K562 (cell line): ENCODE measurements around the gene WEE1. TPM values are rescaled to one million over a fixed set of nuclear protein-coding genes. Genes with fewer than 3 reads are reported as not detected.

Source experiments
- ATAC-seq: fragments of 200-7000 bp; cut with Tn5 transposase; 3 replicates; pipeline ENCODE4 v1.9.1; 2020; ENCODE audit warnings: moderate library complexity
- BruUV-seq: library from RNA; stranded (reverse); fragments of 400-500 nt; replicated peaks from 2 replicates; lab custom pipeline; 2021; lab: Mats Ljungman, UMichigan
- CTCF ChIA-PET: fragments of 300-600 bp; formaldehyde crosslinking; extraction: SDS; loops from one replicate; lab custom pipeline; 2021; ENCODE audit warnings: low intra/inter-chr PET ratio; lab: Yijun Ruan, JAX
- POLR2A ChIA-PET: fragments of 300-600, 350-650 bp; sonication (Branson Sonifier 250); formaldehyde crosslinking; extraction: SDS; loops from one replicate; lab custom pipeline; 2021; ENCODE audit warnings: antibody characterized with exemption, inconsistent platforms; lab: Yijun Ruan, JAX
- DNase-seq, 4 experiments: peaks; one replicate each; pipeline versions ENCODE4 v3.0.0 to v3.0.0-alpha.2; 2011 to 2018; ENCODE audit warnings: low spot score in 3 of 4, mixed read lengths in 3 of 4; ENCODE audit errors: extremely low read depth in 1 of 4
- FAIRE-seq: peaks from 2 replicates; lab custom pipeline; 2011; peaks lifted over from hg19 to GRCh38; lab: Jason Lieb, UNC
- H2AFZ ChIP-seq: 2 replicates; pipeline ENCODE4 v1.6.0; 2011; ENCODE audit warnings: low read depth, low read length, control low read depth, inconsistent platforms
- H3K27ac ChIP-seq: fragments of 200-600 bp; 3 replicates; pipeline ENCODE4 v1.8.0; 2011; ENCODE audit warnings: low read depth, mild to moderate bottlenecking, control low read depth, inconsistent platforms, low read length, moderate library complexity, mixed read lengths; ENCODE audit errors: extremely low read depth
- H3K27me3 ChIP-seq, 2 experiments: fragments of 300-600 bp in 1 of 2; 2 replicates in 1 of 2; 3 replicates in 1 of 2; pipeline versions ENCODE4 v1.6.0 to v1.8.0; 2011; ENCODE audit warnings: inconsistent platforms in 2 of 2, low read length in 2 of 2, mild to moderate bottlenecking in 1 of 2, mixed read lengths in 1 of 2, moderate library complexity in 1 of 2; ENCODE audit not compliant: control insufficient read depth in 2 of 2, insufficient read depth in 2 of 2
- H3K36me3 ChIP-seq: fragments of 300-600 bp; 3 replicates; pipeline ENCODE4 v1.8.0; 2011; ENCODE audit warnings: mild to moderate bottlenecking, low read length, inconsistent platforms; ENCODE audit not compliant: control insufficient read depth, insufficient read depth
- H3K4me1 ChIP-seq, 2 experiments: fragments of 200-600 bp in 1 of 2; replicated peaks in 1 of 2; 2 replicates in 1 of 2; 3 replicates in 1 of 2; pipeline versions ENCODE4 v1.5.1 to v1.8.0; 2011; ENCODE audit warnings: inconsistent platforms in 2 of 2, low read length in 2 of 2, mild to moderate bottlenecking in 1 of 2, mixed read lengths in 1 of 2, moderate library complexity in 1 of 2; ENCODE audit not compliant: control insufficient read depth in 2 of 2, insufficient read depth in 2 of 2
- H3K4me2 ChIP-seq: 2 replicates; pipeline ENCODE4 v1.6.1; 2011; ENCODE audit warnings: low read length, control low read depth, inconsistent platforms, mixed read lengths; ENCODE audit not compliant: insufficient read depth
- H3K4me3 ChIP-seq: fragments of 200-600 bp; sonication (generic), shearing (Covaris generic); 2 replicates; pipeline ENCODE4 v1.5.1; 2016; ENCODE audit warnings: control low read depth, inconsistent platforms
- H3K79me2 ChIP-seq: fragments of 200-600 bp; 3 replicates; pipeline ENCODE4 v1.8.0; 2011; ENCODE audit warnings: low read length, inconsistent platforms; ENCODE audit not compliant: control insufficient read depth, insufficient read depth
- H3K9ac ChIP-seq, 2 experiments: 2 replicates each; pipeline versions ENCODE4 v1.6.0 to v1.6.1; 2011; ENCODE audit warnings: low read depth in 2 of 2, low read length in 2 of 2, control low read depth in 1 of 2, inconsistent platforms in 1 of 2, mild to moderate bottlenecking in 1 of 2, mixed read lengths in 1 of 2; ENCODE audit not compliant: insufficient read depth in 1 of 2
- H3K9me1 ChIP-seq: one replicate; pipeline ENCODE4 v1.6.0; 2011; ENCODE audit warnings: inconsistent platforms, mild to moderate bottlenecking, low read length, moderate library complexity; ENCODE audit not compliant: control insufficient read depth, insufficient read depth
- H3K9me3 ChIP-seq: replicated peaks from 2 replicates; pipeline ENCODE4 v1.5.1; 2011; ENCODE audit warnings: low read depth, low read length, inconsistent platforms; ENCODE audit not compliant: control insufficient read depth, insufficient read depth
- H4K20me1 ChIP-seq: replicated peaks from 2 replicates; pipeline ENCODE4 v1.6.1; 2011; ENCODE audit warnings: low read length, inconsistent platforms, mixed read lengths; ENCODE audit not compliant: control insufficient read depth, insufficient read depth
- CBX3 ChIP-seq, 2 experiments: IDR thresholded peaks; 1 replicate in 1 of 2; 2 replicates in 1 of 2; pipeline ENCODE4 v1.6.1; 2012; ENCODE audit warnings: inconsistent platforms in 2 of 2, low read length in 2 of 2, borderline replicate concordance in 1 of 2, control low read depth in 1 of 2
- CBX5 ChIP-seq: IDR thresholded peaks from 2 replicates; pipeline ENCODE4 v1.6.1; 2014; ENCODE audit warnings: low read depth, borderline replicate concordance
- CHAMP1 ChIP-seq: fragments of 450-650 bp; IDR thresholded peaks from 2 replicates; pipeline ENCODE4 v1.6.1; 2016; ENCODE audit warnings: mild to moderate bottlenecking
- JUND ChIP-seq, 2 experiments: IDR thresholded peaks; 2 replicates in 1 of 2; 3 replicates in 1 of 2; pipeline ENCODE4 v1.6.1; 2011; ENCODE audit warnings: borderline replicate concordance in 2 of 2, low read depth in 2 of 2, low read length in 2 of 2, improper control_type of control experiment in 1 of 2, missing biosample characterization in 1 of 2, missing genetic modification characterization in 1 of 2, missing genetic modification reagents in 1 of 2
- NR2C1 ChIP-seq, 2 experiments: fragments of 450-650 bp; IDR thresholded peaks; 2 replicates each; pipeline ENCODE4 v1.6.1; 2017; ENCODE audit warnings: mild to moderate bottlenecking in 2 of 2, antibody characterized with exemption in 1 of 2, inconsistent platforms in 1 of 2, missing compliant biosample characterization in 1 of 2, missing genetic modification characterization in 1 of 2
- STAT6 ChIP-seq: sonication (generic); formaldehyde crosslinking; IDR thresholded peaks from 2 replicates; pipeline ENCODE4 v1.8.1; 2023; ENCODE audit warnings: mild to moderate bottlenecking, missing genetic modification reagents
- TRIM24 ChIP-seq, 2 experiments: fragments of 450-650 bp; IDR thresholded peaks; 2 replicates each; pipeline ENCODE4 v1.6.1; 2016
- TRIM28 ChIP-seq: fragments of 450-650 bp; IDR thresholded peaks from 2 replicates; pipeline ENCODE4 v1.6.1; 2017
- ZNF280A ChIP-seq: fragments of 450-650 bp; IDR thresholded peaks from 2 replicates; pipeline ENCODE4 v1.6.1; 2018; ENCODE audit warnings: mild to moderate bottlenecking, low read depth; ENCODE audit not compliant: partially characterized antibody
- ZNF707 ChIP-seq: fragments of 250-450 bp; sonication (Bioruptor Pico); conservative IDR thresholded peaks from 2 replicates; pipeline ENCODE4 v1.8.0; 2022; ENCODE audit warnings: inconsistent platforms, mild to moderate bottlenecking, moderate library complexity
- WGBS: fragments of 100-300 bp; shearing (Covaris generic); methylation state at CpG from one replicate; pipeline ENCODE4 v1.1.6; 2016; ENCODE audit warnings: low coverage, mixed read lengths; ENCODE audit not compliant: insufficient coverage; ENCODE audit errors: missing lambda C conversion rate; 5-methylcytosine and 5-hydroxymethylcytosine counted together
- in situ Hi-C: fragments of 300-500 bp; cut with MboI; formaldehyde crosslinking; loops from 4 replicates; pipeline ENCODE4 v1.15.0; 2018; ENCODE audit warnings: inconsistent platforms, mixed read lengths
- intact Hi-C: fragments of 100-400 bp; cut with micrococcal nuclease; formaldehyde crosslinking; loops from 2 replicates; pipeline ENCODE4 v1.14.2; 2022
- polyA plus RNA-seq, 8 experiments: library from polyadenylated mRNA; depleted of rRNA in 4 of 8; stranded (reverse) in 5 of 8; unstranded in 3 of 8; fragments of >200 nt; fragmentation: Nextera tagmentation in 2 of 8; fragmentation: Illumina TruSeq in 1 of 8; extraction: Ambion mirVana in 2 of 8; extraction: Trizol in 1 of 8; gene quantifications; 2 replicates each; pipeline versions ENCODE4 v1.2.1 to v1.2.3, GENCODE V29; 2011 to 2014; ENCODE audit warnings: inconsistent platforms in 1 of 8, missing spikeins in 1 of 8
- total RNA-seq, 7 experiments: library from RNA; depleted of rRNA in 6 of 7; stranded (reverse); fragments of >200 nt in 6 of 7; fragmentation: Illumina TruSeq in 2 of 7; extraction: Trizol in 2 of 7; gene quantifications; 2 replicates each; pipeline versions ENCODE4 v1.2.1 to v1.2.3, GENCODE V29; 2011 to 2021; ENCODE audit warnings: low replicate concordance in 1 of 7

WEE1 gene
- total and polyA plus RNA-seq, 9 of the 15 experiments (the other 6 are each of a cell fraction or from before 2014, with no cell fraction given): 21.9 to 99.0 (median 67.4) TPM

- WGBS: 58% methylated on average over 2 of the region's 2 CpGs
- Histone ChIP-seq H4K20me1 (no peaks in the 10 kb centered on the region), H3K4me3 (no peak overlapping the region), H3K79me2 (no peaks in the 10 kb centered on the region), H3K9me3 (peaks cover 2% of the 10 kb centered on the region; the same call in 1 of the 2 replicates), H3K4me1 (peaks cover 5 to 15% of the 10 kb centered on the region in 2 experiments), H3K27me3 (no peaks in the 10 kb centered on the region), H3K4me2 (no peak overlapping the region), H3K36me3 (no peaks in the 10 kb centered on the region), H3K9ac (no peak overlapping the region), H2AFZ (no peak overlapping the region), H3K9me1 (no peaks in the 10 kb centered on the region), H3K27ac (no peak overlapping the region)
- no peak for ATAC-seq
- in situ Hi-C loops (no loop called here), intact Hi-C loops (no loop called here)
- ChIA-PET POLR2A (interaction anchor here (1.2 to 1.6 kb wide), 2 partner anchors 10 to 12 kb away, joined by 3 to 6 read pairs; partner anchors contain the start of gene WEE1), CTCF (no interaction called here)
- DNase-seq: no peak
- TF ChIP-seq TRIM28 (peak; percentile 89), NR2C1 (IDR thresholded peaks at IDR 0.05) (peak; percentile 72; the same call in 1 of the 2 replicates), NR2C1 (tag; IDR thresholded peaks at IDR 0.05) (no peak), CHAMP1 (0 out of 2 replicates have a peak, but pooled peaks have one; percentile 25), CBX5 (peak; percentile 44; the same call in 1 of the 2 replicates), ZNF707 (no peak), STAT6 (no peak), ZNF280A (peak; percentile 77), TRIM24 (IDR thresholded peaks at IDR 0.05) (peak in 1 of 2 experiments; percentile 60; a peak in 2 of 4 replicates), JUND (IDR thresholded peaks at IDR 0.05; ENCODE audit: borderline replicate concordance, low read depth, low read length) (no peak), JUND (tag; IDR thresholded peaks at IDR 0.05; ENCODE audit: borderline replicate concordance, low read depth, low read length) (no peak), CBX3 (IDR thresholded peaks at IDR 0.05; ENCODE audit: borderline replicate concordance in 1 of 2, low read length in 2 of 2) (peak in 1 of 2 experiments; percentile 86; a peak in 1 of 3 replicates)
- no TSS peak for BruUV-seq
- FAIRE-seq: no peak
Observed at GRCh38 chr11:9561279-9561982, 12.0 kb upstream of the WEE1 start.
